Frontal cortex (tissue), 4 donors: ENCODE results near the gene PPM1H. TPM values are rescaled to one million over a fixed set of nuclear protein-coding genes. Genes with fewer than 3 reads are reported as not detected.
"Not testable (repeated sequence)": the region's sequence is repeated elsewhere in the genome, so short reads cannot be mapped to it uniquely, and the experiment has no call there.

Experiments used
- DNase-seq, 2 donors: peaks; one replicate each; pipeline ENCODE4 v3.0.0; 2012; ENCODE audit warnings: low spot score in 2 of 2
- FAIRE-seq: peaks from 2 replicates; lab custom pipeline; 2012; peaks lifted over from hg19 to GRCh38; lab: Jason Lieb, UNC
- total RNA-seq: library from RNA; depleted of rRNA; stranded (reverse); fragments of >200 nt; gene quantifications from one replicate; pipeline ENCODE4 v1.2.3, GENCODE V29; 2014
- donor health status: control.
- donor health status: control.
- donor health status: control.

PPM1H gene
- total RNA-seq, 1 donor from 2014 or later = 11.8 TPM

GRCh38 chr12:62847709-62848108 lies 87.2 kb downstream of the PPM1H start:
- FAIRE-seq (no peak), DNase-seq (no peak)

- DNase-seq (no peak), FAIRE-seq (no peak)
Measured at GRCh38 chr12:62846491-62846890, 88.5 kb downstream of the PPM1H start.

- DNase-seq = no peak
- FAIRE-seq = no peak
Measured at GRCh38 chr12:62844915-62845314, 90.0 kb downstream of the PPM1H start.

DNA sequence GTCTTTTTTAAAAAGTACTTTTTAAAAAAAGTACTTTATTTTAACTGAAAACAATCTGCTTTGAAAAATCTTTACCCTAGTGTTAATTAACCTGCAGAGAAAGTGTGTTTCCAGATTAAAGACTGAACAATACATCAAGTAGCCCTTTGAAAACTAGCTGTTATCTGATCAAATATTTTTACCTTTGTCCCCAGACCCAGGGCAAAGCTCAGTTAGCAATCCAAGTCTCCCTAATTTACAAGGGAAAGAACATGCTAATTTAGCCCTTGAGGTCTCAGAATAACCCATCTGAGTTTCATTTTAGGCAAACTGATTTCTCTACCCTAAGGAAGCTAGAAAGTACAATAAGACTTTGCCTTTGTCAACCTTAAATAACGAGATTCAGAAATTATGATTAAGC lies 91.2 kb downstream of the PPM1H start:
- DNase-seq (no peak), FAIRE-seq (no peak)

DNA sequence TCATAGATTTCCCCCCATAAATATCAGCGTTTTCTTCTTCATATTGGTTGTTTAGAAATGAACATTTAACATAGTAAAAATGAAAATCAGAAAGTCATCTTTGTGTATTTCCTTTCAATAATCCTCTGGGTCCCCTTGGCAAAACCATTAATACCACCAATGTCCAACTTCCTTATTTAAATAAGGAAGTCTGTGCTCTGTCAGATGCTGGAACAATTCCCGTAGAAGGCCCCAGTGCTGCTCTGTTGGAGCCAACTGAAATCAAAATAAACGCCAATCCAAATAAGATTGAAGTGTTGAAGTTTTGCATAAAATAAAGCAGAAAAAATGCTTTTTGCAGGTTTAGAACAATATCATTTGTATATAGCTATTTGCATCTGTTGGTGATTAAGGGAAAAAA lies 93.1 kb downstream of the PPM1H start:
- no peak for FAIRE-seq

DNA sequence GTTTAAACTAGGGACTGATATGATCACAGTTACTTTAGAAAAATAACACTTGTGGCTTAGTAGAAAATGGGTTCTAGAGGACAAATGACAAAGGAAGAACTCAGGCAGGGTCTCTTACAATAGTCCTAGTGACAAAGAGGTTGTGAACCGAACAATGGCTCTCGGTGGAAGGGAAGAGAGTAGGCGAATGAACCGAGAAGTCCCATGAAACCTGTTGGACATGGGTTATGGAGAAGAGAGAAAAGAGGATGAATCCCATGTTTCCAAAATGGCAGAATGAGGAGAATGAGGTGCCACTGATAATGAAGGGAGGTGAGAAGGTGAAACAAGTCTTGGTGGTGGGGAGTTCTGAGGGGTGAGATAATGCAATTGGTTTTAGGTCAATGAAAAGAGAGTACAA lies 94.1 kb downstream of the PPM1H start:
- FAIRE-seq (no peak), DNase-seq (no peak)

More for the DNA sequence above, 93.1 kb downstream of the PPM1H start:
- DNase-seq = no peak

DNA sequence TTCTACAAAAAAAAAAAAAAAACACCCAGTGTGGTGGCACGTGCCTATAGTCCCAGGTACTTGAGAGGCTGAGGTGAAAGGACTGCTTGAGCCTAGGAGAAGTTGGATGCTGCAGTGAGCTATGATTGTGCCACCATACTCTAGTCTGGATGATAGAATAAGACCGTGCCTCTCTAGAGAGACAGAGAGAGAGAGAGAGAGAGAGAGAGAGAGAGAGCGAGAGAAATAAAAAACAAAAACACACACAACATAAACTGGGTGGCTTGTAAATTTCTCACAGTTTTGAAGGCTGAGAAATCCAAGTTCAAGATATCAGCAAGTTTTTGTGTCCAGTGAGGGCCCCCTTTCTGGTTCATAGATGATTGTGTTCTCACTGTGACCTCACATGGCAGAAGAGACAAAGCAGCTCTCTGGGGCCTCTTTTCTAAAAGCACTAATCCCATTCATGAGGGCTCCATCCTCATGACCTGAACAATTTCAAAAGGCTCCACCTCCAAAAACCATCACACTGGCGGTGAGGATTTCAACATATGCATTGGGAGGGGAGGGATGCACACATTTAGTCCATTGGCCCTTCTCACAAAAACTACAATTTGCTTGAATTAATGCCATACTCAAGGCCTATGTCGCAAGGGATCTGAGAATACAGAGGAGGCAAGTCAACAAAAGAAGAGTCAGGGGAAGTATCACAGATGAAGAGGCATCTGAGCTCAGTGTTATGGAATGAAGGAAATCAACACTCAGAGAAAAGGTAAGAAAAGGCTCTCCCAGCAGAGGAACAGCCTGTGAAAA lies 94.9 kb downstream of the PPM1H start:
- DNase-seq (no peak), FAIRE-seq (no peak)

- FAIRE-seq (no peak), DNase-seq (no peak)
Measured at GRCh38 chr12:62834971-62835547, 99.9 kb downstream of the PPM1H start.

DNA sequence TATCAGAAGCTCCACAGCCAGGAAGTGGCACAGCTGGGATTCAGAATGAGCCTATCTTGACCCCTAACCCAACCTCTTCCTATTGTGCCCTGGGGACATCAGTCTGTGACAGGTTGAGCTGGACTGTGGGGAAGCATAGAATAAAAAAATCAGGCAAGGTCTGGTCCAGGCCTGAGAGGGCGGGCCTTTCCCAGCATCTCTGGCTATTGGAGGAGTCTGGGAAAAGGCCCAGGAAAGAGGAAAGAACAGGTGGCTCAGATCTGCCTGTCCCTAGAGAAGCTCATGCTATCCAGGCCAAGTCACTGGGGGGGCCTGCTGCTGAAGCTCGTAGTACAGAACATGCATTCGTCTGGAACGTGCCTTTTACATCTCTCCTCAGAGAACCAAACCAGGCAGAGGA lies 100.5 kb downstream of the PPM1H start:
- no peak for FAIRE-seq
- no peak for DNase-seq

- no peak for DNase-seq
- no peak for FAIRE-seq
Measured at GRCh38 chr12:62833634-62834033, 101.3 kb downstream of the PPM1H start.

- no peak for DNase-seq
- no peak for FAIRE-seq
Measured at GRCh38 chr12:62832558-62832957, 102.4 kb downstream of the PPM1H start.

DNA sequence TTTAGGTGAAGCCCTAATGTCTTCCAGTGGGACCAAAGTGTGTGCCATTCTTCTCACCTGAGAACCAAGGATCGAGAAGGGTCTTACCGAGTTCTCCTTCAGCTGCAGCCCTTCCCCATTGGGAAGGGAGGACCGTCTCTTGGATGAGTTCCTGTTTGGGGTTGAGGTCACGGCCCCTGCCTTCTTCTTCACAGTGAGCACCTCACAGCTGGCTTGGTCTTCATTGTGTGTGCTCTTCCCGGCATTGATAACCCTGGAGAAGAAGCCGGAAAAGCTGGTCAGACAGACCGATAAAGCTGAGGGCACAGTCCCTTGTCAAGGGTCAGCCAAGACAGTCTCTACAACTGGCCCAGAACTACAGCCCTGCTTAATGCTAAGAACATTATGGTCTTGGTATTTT lies 102.9 kb downstream of the PPM1H start:
- FAIRE-seq = no peak
- no peak for DNase-seq

- DNase-seq (no peak), FAIRE-seq (no peak)
Measured at GRCh38 chr12:62827855-62828254, 107.1 kb downstream of the PPM1H start.

- no peak for DNase-seq
- FAIRE-seq = no peak
Measured at GRCh38 chr12:62827042-62827441, 107.9 kb downstream of the PPM1H start.

DNA sequence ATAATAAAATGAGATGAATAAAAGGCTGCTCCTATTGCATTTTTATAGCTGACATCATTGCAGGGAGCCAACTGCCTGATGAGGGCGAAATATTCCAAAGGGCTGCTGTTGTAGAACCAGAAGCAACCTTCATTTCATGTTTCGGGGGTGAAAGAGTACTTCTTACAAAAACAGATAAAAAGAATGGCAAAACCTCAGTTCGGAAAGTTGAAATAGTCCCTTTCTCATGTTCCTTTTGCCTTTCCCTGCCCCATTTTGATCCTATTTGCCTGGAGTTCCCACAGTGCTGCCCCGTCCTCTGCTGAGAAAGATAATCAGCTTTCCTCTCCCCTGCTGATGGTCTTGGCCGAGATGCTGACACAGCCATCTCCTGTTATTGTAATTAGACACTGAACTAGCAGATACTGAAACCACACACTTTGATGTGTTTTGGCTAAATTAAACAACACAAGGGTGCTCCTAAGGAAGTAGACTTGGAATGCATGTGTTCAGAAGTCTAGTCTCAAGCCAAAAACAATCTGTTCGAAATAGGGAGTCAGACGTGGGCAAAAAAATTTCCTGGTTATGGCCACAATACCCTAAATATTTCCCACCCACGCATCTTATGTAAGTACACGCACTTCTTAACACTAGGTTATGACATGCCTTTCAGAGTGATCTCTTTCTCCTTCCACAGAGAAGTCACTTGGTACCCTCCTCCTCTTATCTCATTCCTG lies 117.2 kb downstream of the PPM1H start:
- DNase-seq = no peak
- FAIRE-seq = no peak

DNA sequence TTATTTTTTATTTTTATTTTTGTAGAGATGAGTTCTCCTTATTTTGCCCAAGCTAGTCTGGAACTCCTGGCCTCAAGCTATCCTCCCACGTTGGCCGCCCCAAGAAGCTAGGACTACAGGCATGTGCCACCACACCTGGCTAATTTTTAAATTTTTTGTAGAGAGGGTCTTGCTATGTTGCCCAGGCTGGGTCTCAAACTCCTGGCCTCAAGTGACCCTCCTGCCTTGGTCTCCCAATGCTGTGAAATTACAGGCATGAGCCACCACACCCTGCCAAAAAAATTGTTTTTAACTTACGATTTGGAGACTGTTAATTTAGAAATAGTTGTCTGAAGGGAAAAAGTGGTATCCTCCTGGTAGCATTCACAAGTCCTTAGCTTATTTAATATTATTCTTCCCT lies 120.7 kb downstream of the PPM1H start:
- FAIRE-seq (no peak), DNase-seq (no peak)

DNA sequence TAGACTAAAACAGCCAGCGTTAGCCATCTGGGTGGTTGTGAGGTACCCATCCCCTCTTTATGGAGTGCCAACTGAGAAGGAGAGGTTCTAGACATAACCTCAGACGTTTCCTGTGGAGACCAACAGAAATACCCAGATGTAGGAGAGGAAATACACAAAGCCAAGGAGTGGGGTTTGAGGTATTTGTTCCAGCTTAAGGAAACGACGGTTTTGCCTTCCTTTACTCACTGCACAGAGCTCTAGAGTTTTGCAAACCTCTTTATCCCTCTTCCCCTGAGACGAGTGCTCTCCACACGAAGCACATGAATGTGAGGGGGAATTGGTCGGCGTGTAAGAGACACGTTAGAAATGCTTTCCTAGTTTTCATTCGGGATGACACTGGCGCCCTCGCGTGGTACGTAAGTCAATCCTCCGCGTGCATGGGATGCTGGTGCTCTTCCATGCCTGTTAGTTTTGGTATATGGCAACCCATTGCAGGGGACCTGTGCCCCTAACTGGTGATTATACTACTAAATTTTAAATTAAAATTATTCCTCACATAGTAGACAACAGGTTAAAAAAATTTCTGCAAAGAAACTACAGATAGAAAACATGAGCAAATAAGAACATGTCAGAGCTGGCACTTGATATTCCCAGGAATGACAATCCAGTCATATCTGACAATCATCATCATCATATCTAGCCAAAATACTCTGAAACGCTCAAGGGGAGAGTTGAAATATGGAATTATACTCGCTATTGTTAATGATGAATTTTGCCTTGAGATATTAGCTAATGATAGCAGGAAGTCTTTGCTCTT lies 121.7 kb downstream of the PPM1H start:
- no peak for FAIRE-seq
- no peak for DNase-seq

GRCh38 chr12:62811481-62811880 lies 123.5 kb downstream of the PPM1H start:
- DNase-seq, FAIRE-seq: not testable (repeated sequence)

GRCh38 chr12:62808166-62808879 lies 126.6 kb downstream of the PPM1H start:
- DNase-seq (no peak), FAIRE-seq (no peak)

DNA sequence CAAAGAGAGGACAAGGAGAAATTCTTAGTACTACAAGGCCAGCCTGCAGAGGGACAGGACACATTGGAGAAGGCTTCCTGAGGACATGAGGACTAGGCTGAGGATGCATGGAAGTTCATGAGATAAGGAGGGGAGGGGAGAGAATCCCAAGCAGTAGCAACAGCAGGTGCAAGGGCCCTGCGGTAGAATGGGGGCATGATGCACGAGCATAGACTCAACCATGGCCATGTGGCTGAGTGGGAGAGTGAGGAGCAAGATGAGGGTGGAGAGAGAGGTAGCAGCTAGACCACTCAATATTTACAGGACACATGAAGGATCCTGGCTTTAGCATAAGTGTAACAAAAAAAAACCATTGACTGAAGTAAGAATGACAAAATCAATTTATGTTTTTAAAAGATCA lies 128.1 kb downstream of the PPM1H start:
- FAIRE-seq (no peak), DNase-seq (no peak)
